Gastrocnemius medialis (tissue), 4 donors: ENCODE results near the gene CCIN. TPM values are rescaled to one million over a fixed set of nuclear protein-coding genes. Genes with fewer than 3 reads are reported as not detected.

ENCODE experiments used
- ATAC-seq, 2 donors: fragments of 150-250 bp; one replicate each; pipeline ENCODE4 v1.9.1; 2016
- DNase-seq, 2 donors: peaks; one replicate each; pipeline ENCODE4 v3.0.0-alpha.2; 2019
- H3K27ac ChIP-seq, 4 donors: fragments of 200-600 bp; sonication (generic); 1 replicate in 1 of 4; 2 replicates in 3 of 4; pipeline ENCODE4 v1.5.1; 2016 to 2018; ENCODE audit warnings: mild to moderate bottlenecking in 2 of 4, moderate library complexity in 1 of 4
- H3K27me3 ChIP-seq, 3 donors: fragments of 200-600 bp; sonication (generic) in 2 of 3; 1 replicate in 1 of 3; 2 replicates in 2 of 3; pipeline versions ENCODE4 v1.5.1 to v1.6.0; 2016 to 2019; ENCODE audit warnings: mild to moderate bottlenecking in 1 of 3, moderate library complexity in 1 of 3
- H3K36me3 ChIP-seq, 2 donors: fragments of 200-600 bp; sonication (generic) in 1 of 2; one replicate each; pipeline ENCODE4 v1.5.1; 2017 to 2018
- H3K4me1 ChIP-seq, 2 donors: fragments of 200-600 bp; sonication (generic) in 1 of 2; one replicate each; pipeline ENCODE4 v1.5.1; 2016 to 2017; ENCODE audit warnings: mild to moderate bottlenecking in 2 of 2
- H3K4me3 ChIP-seq, 4 donors: fragments of 200-600 bp; sonication (generic) in 3 of 4; 1 replicate in 1 of 4; 2 replicates in 3 of 4; pipeline ENCODE4 v1.5.1; 2016 to 2019; ENCODE audit warnings: mild to moderate bottlenecking in 2 of 4
- H3K9me3 ChIP-seq, 3 donors: fragments of 200-600 bp; sonication (generic) in 2 of 3; 1 replicate in 1 of 3; 2 replicates in 2 of 3; pipeline ENCODE4 v1.5.1; 2016 to 2019
- CTCF ChIP-seq, 5 experiments: fragments of 450-650 bp in 3 of 5; fragments of 200-600 bp in 2 of 5; sonication (generic) in 2 of 5; IDR thresholded peaks in 4 of 5; conservative IDR thresholded peaks in 1 of 5; 1 replicate in 4 of 5; 2 replicates in 1 of 5; pipeline ENCODE4 v1.5.1; 2016 to 2019; ENCODE audit warnings: antibody characterized with exemption in 5 of 5, mild to moderate bottlenecking in 3 of 5, moderate library complexity in 3 of 5
- POLR2A ChIP-seq, 2 donors: fragments of 450-650 bp; IDR thresholded peaks; one replicate each; pipeline ENCODE4 v1.6.1; 2017; ENCODE audit warnings: antibody characterized with exemption in 2 of 2, mild to moderate bottlenecking in 2 of 2, moderate library complexity in 2 of 2
- in situ Hi-C, 4 donors: fragments of 200-750 bp; cut with MboI; loops; one replicate each; pipeline versions ENCODE4 v1.15.0 to v1.8.0; 2017; ENCODE audit warnings: low sequenced_read_pairs in 4 of 4
- intact Hi-C: fragments of 100-400 bp; cut with DNase I; formaldehyde crosslinking; loops from one replicate; pipeline ENCODE4 v1.15.1; 2023; ENCODE audit warnings: low total_unique reads
- total RNA-seq, 4 donors: library from RNA; depleted of rRNA; stranded (reverse); fragments of >200 nt; gene quantifications; one replicate each; pipeline versions ENCODE4 v1.1.0 to v1.2.3, GENCODE V29; 2016

CCIN gene
- total RNA-seq, 4 donors from 2014 or later, result not detected

GRCh38 chr9:36207546-36208012, 38.4 kb downstream of the CCIN start:
- H3K27me3 ChIP-seq, result no peaks in the 10 kb centered on the region
- in situ Hi-C loops, result no loop called here
- H3K4me1 ChIP-seq, result peaks cover 45 to 46% of the 10 kb centered on the region in 2 donors
- peak in 1 of 2 donors; percentile 21 for ATAC-seq
- intact Hi-C loops, result no loop called here
- no peaks in the 10 kb centered on the region for H3K9me3 ChIP-seq
- H3K36me3 ChIP-seq, result peaks cover 0 to 54% of the 10 kb centered on the region in 2 donors
- no peak overlapping the region for H3K4me3 ChIP-seq
- no peak for TF ChIP-seq CTCF (IDR thresholded peaks at IDR 0.05 in 4 of 5, conservative IDR thresholded peaks at IDR 0.05 in 1 of 5)
- DNase-seq, result no peak
- H3K27ac ChIP-seq, result peak overlapping the region; percentile 40 to 62 (median 58)

GRCh38 chr9:36208521-36209253, 39.5 kb downstream of the CCIN start:
- H3K27me3 ChIP-seq, result no peaks in the 10 kb centered on the region
- no peak for ATAC-seq
- intact Hi-C loops, result no loop called here
- peaks cover 54% of the 10 kb centered on the region in 2 donors for H3K4me1 ChIP-seq
- peaks cover 0 to 43% of the 10 kb centered on the region in 2 donors for H3K36me3 ChIP-seq
- peak overlapping the region; percentile 40 to 62 (median 58) for H3K27ac ChIP-seq
- no peaks in the 10 kb centered on the region for H3K9me3 ChIP-seq
- DNase-seq, result no peak
- no peak overlapping the region for H3K4me3 ChIP-seq
- TF ChIP-seq CTCF (IDR thresholded peaks at IDR 0.05 in 4 of 5, conservative IDR thresholded peaks at IDR 0.05 in 1 of 5) (no peak), POLR2A (IDR thresholded peaks at IDR 0.05) (no peak)
- in situ Hi-C loops, result no loop called here

- in situ Hi-C loops, result no loop called here
- Histone ChIP-seq H3K36me3 (peaks cover 0 to 22% of the 10 kb centered on the region in 2 donors), H3K4me3 (no peak overlapping the region), H3K4me1 (peaks cover 66 to 74% of the 10 kb centered on the region in 2 donors), H3K9me3 (no peaks in the 10 kb centered on the region), H3K27me3 (no peaks in the 10 kb centered on the region), H3K27ac (peak overlapping the region in 2 of 4 donors; percentile 5 to 13)
- intact Hi-C loops, result no loop called here
- TF ChIP-seq CTCF (IDR thresholded peaks at IDR 0.05 in 4 of 5, conservative IDR thresholded peaks at IDR 0.05 in 1 of 5), result no peak
- no peak for ATAC-seq
- no peak for DNase-seq
Measured at GRCh38 chr9:36210722-36211121, 41.5 kb downstream of the CCIN start.

- H3K4me3 ChIP-seq, result no peak overlapping the region
- peaks cover 0 to 21% of the 10 kb centered on the region in 2 donors for H3K36me3 ChIP-seq
- peak overlapping the region in 2 of 4 donors; percentile 5 to 22 for H3K27ac ChIP-seq
- H3K9me3 ChIP-seq, result no peaks in the 10 kb centered on the region
- H3K4me1 ChIP-seq, result peaks cover 70 to 77% of the 10 kb centered on the region in 2 donors
- in situ Hi-C loops (no loop called here), intact Hi-C loops (no loop called here)
- DNase-seq (no peak), ATAC-seq (no peak)
- H3K27me3 ChIP-seq, result no peaks in the 10 kb centered on the region
- TF ChIP-seq POLR2A (IDR thresholded peaks at IDR 0.05) (no peak), CTCF (IDR thresholded peaks at IDR 0.05 in 4 of 5, conservative IDR thresholded peaks at IDR 0.05 in 1 of 5) (no peak)
Measured at GRCh38 chr9:36211510-36211909, 42.3 kb downstream of the CCIN start.
